UCSD-AML1 (cell line): Measurements from ENCODE around the gene DUS4L.

Experiments
- DNase-seq: peaks from one replicate; lab custom pipeline; 2025; ENCODE audit not compliant: unreplicated experiment; lab: John Stamatoyannopoulos, UW

DUS4L gene

DNA sequence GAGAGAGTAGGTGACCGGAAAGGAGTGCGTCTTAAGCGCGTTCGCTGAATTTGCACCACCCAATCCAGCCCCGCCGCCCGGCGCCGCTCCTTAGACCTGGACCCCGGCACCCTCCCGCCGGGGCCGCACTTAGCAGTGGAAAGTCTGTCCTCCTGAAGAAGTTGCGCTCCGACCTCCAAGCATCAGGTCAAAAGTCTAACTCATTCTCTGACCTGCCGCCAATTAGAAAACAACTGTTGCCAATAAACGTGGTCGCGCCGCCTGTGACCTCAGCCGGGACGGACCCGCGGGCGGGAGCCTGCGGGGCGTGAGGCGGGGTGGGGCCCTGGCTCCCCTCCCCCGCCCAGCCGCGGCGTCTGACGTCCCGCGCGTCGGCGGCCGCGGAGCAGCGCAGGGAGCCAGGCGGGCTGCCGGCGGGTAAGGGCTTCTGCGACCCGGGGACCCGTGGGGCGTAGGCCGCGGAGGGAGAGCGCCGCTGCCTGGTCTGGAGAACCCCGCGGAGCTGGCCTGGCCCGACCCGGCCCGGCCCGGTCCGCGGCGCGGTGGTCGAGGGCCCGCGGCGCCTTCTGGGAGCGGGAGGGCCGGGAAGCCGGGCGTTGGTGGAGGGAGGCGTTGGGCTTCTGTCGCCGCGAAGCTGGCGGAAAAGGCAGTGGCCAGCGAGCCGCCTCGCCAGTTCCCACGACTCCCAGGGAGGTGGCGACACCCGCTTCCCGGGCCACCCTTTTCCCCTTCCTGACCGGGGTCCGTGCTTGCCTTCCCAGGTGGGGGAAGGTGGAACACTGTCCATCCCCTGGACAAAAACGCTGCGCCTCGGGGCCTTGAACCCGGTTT is 16.3 kb downstream of the DUS4L start, which contains the start of gene BCAP29:
TSS of gene BCAP29 (plus strand) at position 362 of the 831 bp plus-strand sequence. CDS start 527 bp downstream, outside the sequence.
- DNase-seq, result peak; percentile 77

DNA sequence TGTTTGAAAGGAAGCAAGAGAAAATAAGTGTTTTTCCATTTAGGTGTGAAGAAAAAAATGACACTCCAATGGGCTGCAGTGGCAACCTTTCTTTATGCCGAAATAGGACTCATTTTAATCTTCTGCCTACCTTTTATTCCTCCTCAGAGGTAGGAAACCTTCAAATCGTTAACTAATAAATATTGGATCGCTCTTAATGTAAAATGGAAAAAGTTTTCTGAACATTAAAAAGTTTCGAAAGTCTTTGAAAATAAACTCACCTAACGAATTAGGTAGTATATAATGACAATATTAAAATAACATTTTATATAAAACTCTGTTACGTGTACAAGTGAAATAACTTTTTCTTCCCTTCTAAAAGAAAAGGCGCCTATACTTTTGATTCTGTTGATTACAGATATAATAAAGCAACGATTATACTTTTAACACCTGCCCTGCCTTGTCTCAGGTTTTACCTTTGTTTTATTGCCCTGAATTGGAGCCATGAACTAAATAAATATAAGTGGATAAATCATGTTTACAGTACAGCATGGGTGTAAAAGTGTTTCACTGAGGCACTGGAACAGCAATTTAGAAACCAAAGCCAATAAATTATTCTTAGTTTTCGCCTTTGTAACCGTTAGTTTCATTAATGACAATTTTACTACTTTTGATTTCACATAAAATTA is 17.1 kb downstream of the DUS4L start:
- no peak for DNase-seq

DNA sequence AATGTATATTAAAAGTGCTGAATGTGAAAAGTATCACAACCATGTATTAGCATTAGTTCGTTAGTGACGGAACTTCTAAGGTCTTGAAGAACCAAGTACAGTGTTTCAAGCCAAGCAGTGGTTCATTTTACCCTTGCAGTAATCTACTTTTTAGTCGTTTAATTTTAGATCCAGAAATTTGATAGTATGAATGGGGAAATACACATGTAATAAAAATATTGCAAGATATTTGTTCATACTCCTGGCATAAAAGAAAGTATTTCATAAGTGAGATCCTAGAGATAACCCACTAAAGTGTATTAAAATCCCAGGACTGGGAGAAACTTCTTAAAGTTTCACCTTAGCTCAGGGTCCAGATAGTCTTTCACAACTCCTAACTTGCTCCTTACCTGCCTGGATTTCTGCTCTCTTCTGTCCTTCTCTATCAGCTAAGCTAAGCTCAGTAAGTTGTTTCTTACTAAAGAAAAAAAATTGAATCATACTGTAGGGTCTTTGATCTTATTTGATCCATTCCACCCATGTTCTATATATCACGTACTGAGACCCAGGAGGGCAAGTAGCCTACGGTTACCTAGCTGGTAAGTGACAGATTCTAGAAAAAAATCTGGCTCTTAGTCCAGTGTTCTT is 17.7 kb downstream of the DUS4L start:
- DNase-seq, result no peak

DNA sequence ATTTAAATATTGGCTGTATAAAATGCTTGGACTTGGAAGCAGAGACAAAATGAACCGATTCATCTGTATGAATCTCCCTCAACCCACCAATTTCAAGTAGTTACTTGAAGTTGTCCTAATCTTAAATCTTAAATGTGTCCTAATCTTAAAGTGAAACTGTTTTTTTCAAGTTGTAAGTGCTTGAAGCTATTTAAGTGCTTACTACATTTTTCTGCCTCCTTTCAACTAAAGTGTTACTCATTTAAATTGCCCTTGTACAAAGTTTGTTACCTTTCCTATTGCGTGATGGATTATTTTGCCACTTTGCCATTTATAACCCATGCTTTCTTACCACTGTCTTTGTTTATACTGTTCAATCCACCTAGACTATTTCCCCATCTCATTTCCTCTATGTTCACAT is 19.1 kb downstream of the DUS4L start:
- no peak for DNase-seq

DNA sequence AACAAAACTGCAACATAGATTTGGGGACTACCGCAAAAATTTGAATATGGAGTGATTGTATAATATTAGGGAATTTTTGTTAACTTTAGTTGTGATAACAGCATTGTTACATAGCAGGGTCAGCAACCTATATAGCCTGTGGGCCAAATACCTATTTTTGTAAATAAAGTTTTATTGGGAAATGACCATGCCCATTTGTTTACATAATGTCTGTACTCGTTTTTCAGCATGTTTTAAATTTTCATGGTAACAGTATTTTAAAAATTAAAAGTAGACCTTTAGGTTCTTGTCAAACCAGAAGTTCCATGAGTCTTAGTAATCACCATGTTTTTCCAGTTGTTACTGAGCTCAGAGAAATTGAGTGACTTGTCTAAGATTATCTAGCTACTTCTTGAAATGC is 20.9 kb downstream of the DUS4L start:
- DNase-seq, result no peak

DNA sequence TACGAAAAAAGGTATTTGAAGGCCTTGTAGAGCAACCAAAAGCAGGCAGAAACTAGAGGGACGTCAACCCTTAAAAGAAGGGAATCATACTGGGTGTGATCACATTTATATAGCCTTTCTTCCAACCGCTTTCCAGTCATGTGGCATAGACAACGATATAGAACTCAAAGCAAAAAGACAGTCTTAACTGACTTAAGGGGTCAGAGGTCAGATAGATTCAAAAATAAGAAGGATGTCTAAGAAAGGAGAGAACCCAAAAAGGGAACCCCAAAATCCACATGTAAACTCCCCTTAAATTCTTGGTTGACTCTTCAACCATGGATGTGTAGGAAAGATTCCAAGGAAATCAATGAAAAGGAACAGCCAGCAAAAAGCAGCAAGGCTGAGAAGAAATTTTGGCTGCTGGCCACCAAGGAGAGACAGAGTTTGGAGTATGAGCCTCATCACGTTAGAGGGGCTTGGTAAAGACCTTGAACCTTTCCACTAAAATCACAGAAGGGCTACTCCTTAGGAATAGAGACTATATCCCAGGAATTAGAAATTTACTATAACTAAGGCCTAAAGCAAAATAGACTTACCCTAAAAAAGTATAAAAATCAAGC is 24.9 kb downstream of the DUS4L start:
- no peak for DNase-seq

DNA sequence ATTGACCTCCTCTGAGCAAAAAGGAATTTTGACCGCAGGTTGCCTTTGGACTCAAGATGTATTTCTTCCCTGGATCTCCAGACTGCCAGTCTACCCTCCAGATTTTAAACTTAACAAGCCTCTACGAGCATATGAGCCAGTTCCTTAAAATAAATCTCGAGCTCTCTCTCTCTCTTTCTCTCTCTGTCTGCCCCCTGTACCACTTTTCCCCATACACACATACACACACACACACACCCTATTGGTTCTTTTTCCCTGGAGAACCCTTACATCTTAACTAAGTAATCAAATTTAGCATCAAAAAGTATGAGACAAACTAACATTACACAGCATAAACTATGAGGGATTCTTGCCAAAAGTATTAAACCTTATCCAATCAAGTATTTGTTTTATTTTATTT is 27.6 kb downstream of the DUS4L start:
- DNase-seq, result no peak

DNA sequence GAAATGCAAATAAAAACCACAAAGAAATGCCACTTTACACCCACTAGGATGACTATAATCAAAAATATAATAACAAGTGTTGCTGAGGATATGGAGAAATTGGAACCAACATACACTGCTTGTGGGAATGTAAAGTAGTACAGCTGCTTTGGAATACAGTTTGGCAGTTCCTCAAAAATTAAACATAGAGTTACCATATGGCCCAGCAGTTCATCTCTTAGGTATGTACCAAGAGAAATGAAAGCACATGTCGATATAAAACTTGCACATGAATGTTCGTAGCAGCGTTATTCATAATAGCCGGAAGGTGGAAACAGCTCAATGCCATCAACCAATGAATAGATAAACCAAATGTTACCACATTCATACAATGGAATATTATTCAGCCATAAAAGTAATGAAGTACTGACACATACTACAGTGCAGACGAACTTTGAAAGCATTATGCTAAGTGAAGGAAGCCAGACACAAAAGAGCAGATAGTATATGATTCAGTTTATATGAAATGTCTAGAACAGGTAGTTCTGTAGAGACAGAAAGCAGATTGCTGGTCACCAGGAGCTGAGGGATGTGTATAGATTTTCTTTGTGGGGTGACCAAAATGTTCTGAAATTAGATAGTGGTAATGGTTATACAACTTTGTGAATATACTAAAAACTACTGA is 28.7 kb downstream of the DUS4L start:
- no peak for DNase-seq

DNA sequence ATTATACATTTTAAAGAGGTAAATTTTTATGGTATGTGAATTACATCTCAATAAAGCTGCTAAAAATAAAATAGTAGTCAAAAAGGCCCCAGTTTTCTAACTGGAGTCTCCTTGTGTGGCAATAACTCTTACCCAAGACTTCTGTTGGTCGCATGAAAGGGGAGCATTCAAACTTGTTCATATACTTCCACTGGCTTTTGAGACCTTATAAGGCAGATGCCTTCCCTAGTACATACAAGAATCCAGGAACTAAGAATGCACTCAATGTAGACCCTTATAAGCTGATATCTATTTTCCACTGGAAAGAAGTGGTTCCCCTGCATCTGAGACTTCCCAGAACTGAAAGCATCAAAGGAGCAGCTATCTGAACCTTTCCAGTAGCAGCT is 29.2 kb downstream of the DUS4L start:
- DNase-seq, result no peak

DNA sequence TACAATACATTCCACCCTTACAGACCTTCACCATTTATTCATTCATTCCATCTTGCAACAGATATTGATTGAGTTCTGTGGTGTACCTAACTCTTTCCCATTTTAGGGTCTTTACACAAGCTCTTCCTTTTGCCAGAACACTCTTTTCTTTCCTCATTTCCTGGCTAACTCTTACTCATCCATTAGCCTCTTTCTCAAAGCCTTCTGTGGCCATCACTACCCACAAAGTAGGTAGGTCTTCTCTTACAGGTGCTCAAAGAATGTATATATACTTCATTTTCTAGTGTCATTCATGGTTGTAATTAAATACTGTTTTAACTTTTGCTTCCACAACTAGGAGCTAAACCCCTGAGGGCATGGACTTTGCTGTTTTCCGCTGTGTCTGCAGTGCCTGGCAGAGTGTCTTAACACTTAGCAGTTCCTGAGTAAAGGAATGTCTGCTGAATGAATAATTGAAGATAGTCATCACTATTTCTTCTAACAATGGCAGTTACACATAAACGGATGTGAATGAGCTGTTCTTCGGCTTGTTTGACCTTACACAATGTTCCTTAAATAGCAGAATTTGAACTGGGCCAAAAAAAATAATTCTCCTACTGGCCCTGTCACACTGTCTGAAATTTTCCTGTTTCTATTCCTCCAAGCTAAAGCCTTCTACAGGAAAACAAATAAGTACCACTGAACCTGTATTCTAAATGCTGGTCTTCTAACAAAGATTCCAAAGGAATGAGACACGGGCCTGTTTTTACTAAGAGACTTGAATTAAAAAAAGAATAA is 31.4 kb downstream of the DUS4L start:
- DNase-seq, result no peak

DNA sequence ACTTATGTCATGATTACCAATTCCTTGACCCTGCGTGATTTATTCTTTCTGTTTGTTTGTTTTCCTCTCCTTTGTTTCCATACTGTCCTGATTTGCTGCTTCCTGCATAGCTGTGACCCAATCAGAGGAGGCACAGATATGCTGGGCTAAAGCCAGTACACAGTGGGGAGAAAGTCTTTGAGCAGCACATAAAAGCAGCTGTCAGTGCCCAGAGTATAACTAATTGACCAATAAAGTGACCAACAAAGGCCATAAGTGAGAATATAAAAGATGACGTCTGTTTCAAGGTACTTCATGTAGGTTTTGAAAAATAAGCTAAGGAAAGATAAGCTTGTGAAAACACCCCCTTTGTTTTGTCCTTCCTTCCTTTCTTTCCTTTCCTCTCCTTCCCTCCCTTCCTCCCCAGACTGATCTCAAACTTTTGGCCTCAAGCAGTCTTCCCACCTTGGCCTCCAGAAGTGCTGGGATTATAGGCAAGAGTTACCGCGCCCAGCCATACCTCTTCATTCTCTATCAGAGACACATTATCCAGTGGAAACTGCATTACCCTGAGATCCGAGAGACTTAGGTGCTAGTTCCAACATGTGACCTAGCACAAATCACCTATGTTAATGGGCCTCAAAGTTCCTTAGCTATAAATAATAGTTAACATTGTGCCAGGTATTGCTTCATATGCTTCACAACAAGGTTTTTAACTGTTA is 33.3 kb downstream of the DUS4L start:
- no peak for DNase-seq

DNA sequence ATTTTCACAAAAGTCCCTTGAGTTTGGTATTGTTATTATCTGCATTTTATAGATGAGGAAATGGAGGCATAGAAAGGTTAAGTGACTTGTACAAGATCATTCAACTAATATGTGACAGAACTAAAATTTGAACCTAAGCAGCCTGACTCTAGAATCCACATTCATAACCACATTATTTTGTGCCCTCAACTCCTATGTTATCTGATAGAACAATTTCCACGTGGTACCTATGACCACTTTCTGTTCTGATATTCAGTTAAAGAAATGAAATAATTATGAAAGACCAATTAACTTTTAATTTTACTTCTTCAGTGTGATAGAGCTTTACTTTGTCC is 33.8 kb downstream of the DUS4L start:
- no peak for DNase-seq

DNA sequence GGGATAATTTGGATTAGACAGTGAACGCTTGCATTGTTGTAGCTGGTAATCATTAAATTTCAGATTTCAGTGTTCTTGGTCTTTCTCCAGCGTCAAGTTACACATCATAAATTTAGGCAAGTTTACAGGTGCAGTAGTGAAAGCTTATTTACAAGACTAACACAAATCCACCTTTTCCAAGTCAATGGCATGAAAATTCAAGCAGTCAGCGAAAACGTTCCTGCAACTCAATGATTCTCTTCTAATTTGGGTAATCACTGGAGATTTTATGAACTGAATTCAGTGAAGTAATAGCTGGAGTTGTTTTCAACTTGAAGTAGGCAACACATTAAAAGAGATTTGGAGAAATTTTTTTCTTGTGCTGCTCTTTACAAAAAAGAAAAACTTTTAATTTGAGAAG is 34.2 kb downstream of the DUS4L start:
- DNase-seq, result no peak

DNA sequence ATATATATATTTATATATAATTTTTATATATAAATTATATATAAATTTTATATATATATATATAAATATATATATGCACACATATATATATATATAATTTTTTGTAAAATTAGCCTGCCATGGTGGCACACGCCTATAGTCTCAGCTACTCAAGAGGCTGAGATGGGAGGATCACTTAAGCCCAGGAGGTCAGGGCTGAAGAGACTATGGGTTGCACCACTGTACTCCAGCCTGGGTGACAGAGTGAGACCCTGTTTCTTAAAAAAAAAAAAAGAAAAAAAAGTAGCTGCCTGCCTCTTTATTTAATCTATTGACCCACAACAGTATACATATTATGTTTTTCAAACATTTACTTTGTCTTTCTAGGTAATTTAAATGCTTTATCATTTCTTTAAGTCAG is 35.5 kb downstream of the DUS4L start:
- DNase-seq, result no peak

DNA sequence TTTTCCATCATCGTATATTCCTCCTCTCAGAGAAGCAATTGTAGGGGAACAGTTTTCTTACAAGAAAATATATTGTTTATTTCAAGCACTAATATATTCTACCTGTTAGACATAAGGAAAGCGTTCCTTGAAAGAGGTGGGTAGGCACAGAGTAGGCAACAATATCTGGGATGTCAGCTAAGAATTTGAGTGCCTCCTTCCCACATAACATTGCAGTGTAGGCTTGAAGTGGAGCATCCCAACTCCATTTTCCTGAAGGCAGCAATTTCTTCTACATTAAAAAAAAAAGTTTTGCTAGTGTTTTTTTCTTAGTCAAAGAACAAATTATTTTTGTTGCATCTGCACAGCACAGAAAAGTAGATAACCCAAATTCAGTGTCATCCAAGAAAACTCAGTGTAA is 37.0 kb downstream of the DUS4L start:
- DNase-seq, result no peak

DNA sequence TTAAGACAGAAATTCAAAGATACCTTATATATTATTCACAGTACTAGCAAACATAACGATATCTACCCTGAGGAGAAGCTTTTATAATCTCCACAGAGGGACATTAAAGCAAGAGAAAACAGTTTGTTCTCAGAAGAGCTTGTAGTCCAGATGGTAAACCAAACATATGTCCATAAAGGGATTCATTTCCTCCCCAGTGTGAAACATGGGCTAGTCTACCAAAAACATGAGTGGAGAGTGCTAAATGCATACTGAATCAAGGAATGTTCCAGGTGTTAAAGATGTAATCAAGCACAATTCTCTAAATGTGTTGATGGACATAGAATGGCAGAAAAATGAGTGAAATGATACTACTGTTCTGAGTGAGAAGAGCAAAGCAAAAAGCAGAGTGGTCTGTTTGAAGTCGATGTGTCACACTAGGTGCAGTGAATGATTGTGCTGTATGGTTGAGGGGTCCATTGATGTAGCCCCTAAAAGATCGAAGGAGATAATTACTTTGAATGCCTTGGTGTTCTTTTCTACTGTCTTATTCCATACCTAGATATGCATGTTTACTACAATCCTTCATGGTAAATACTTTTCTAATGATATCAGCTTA is 41.5 kb downstream of the DUS4L start:
- no peak for DNase-seq

DNA sequence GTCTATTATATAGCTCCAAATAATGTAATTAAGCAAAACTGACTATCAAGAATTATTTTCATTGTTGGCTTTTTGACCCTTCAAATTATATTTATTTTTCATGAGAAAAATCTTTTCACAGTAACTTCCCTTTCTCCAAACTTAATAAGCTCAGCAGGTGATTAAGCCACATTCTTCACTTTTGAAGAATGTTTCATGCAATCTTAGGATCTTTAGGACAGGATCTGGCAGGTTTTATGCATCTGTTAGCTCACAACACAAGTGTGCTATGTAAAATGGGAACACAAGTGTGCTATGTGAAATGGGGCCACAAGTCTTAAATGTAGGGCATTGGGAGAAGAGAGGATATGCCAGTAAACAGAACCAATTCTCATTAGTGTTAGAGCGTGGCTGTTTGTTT is 42.5 kb downstream of the DUS4L start:
- DNase-seq, result no peak

DNA sequence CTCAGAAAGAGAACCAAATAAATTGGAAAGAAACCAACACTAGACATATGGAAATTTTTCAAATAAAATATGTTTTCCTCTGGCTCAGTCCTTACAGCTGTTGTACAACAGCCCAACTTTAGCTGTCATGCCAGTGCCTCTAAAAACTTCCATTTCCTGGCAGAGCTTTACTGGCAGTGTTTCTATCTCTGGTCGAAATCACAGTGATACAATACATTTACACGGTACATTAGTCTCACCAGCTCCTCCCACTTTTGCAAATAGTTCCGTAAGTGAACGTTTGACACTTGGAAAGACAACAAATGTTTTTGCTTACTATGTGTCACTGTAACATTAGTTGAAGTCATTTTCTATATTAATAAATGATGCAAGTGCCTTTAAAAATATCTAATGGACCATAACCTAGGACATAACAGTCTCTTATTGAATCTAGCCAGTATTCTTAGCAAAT is 46.1 kb downstream of the DUS4L start:
- DNase-seq, result no peak

DNA sequence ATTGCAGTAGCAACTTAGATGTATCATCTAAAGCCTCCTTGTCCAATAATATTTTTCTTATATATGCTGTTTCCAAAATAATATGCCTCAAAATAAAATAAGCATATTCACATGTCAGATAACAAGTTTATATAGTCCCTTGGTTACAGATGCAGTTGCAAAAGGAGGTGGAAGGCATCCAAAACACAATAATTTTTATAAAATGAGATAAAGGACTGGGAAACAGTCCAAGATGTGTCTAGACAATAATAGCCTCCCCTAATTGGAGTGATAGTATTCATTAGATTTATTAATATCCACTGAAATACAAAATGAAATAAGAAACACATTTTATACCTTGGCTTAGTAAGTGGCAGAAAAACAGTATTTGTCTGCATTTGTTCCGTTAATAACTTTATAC is 46.6 kb downstream of the DUS4L start:
- no peak for DNase-seq
